Activated CD8-positive, alpha-beta T cell treated with anti-CD3 and anti-CD28 coated beads, Interleukin-2, amount 10 ng/mL, durations not matched to agents 7 days and 5 days (primary cell): ENCODE results near the gene KRTAP10-6. TPM values are rescaled to one million over a fixed set of nuclear protein-coding genes. Genes with fewer than 3 reads are reported as not detected.
A peak's percentile ranks its signal among the peaks of the same experiment; 100 is the strongest.
"Not testable (repeated sequence)": the region's sequence is repeated elsewhere in the genome, so short reads cannot be mapped to it uniquely, and the experiment has no call there.

Experiments
- ATAC-seq: fragments of 150-1000 bp; cut with Tn5 transposase; one replicate; pipeline ENCODE4 v1.10.0; 2021; ENCODE audit warnings: moderate library complexity
- CTCF ChIA-PET: fragments of 350-600 bp; sonication (Branson Sonifier 250); formaldehyde crosslinking; loops from one replicate; lab custom pipeline; 2021; ENCODE audit warnings: antibody characterized with exemption; lab: Charles Lee
- POLR2A ChIA-PET: fragments of 350-600 bp; sonication (Branson Sonifier 250); formaldehyde crosslinking; loops from one replicate; lab custom pipeline; 2021; ENCODE audit warnings: antibody characterized with exemption; lab: Charles Lee
- DNase-seq: peaks from one replicate; pipeline ENCODE4 v3.0.0-alpha.2; 2020
- H3K27ac Mint-ChIP-seq: one replicate; pipeline ENCODE4 v1.8.0; 2021; ENCODE audit warnings: mild to moderate bottlenecking, mixed read lengths
- H3K27me3 Mint-ChIP-seq: one replicate; pipeline ENCODE4 v1.8.0; 2021; ENCODE audit warnings: low read depth, mixed read lengths
- H3K36me3 Mint-ChIP-seq: one replicate; pipeline ENCODE4 v1.8.0; 2021; ENCODE audit warnings: low read depth, mixed read lengths
- H3K4me1 Mint-ChIP-seq: one replicate; pipeline ENCODE4 v1.8.0; 2021; ENCODE audit warnings: low read depth, mixed read lengths
- H3K4me3 Mint-ChIP-seq: one replicate; pipeline ENCODE4 v1.8.0; 2021; ENCODE audit warnings: mild to moderate bottlenecking, mixed read lengths
- H3K9me3 Mint-ChIP-seq: one replicate; pipeline ENCODE4 v1.8.0; 2022; ENCODE audit warnings: mixed read lengths; ENCODE audit not compliant: insufficient read depth
- total RNA-seq, 2 experiments: library from RNA; stranded (reverse); gene quantifications; one replicate each; pipeline ENCODE4 v1.2.3, GENCODE V29; 2021

The KRTAP10-6 gene, protein sequence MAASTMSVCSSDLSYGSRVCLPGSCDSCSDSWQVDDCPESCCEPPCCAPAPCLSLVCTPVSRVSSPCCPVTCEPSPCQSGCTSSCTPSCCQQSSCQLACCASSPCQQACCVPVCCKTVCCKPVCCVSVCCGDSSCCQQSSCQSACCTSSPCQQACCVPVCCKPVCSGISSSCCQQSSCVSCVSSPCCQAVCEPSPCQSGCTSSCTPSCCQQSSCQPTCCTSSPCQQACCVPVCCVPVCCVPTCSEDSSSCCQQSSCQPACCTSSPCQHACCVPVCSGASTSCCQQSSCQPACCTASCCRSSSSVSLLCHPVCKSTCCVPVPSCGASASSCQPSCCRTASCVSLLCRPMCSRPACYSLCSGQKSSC
- not detected for total RNA-seq

DNA sequence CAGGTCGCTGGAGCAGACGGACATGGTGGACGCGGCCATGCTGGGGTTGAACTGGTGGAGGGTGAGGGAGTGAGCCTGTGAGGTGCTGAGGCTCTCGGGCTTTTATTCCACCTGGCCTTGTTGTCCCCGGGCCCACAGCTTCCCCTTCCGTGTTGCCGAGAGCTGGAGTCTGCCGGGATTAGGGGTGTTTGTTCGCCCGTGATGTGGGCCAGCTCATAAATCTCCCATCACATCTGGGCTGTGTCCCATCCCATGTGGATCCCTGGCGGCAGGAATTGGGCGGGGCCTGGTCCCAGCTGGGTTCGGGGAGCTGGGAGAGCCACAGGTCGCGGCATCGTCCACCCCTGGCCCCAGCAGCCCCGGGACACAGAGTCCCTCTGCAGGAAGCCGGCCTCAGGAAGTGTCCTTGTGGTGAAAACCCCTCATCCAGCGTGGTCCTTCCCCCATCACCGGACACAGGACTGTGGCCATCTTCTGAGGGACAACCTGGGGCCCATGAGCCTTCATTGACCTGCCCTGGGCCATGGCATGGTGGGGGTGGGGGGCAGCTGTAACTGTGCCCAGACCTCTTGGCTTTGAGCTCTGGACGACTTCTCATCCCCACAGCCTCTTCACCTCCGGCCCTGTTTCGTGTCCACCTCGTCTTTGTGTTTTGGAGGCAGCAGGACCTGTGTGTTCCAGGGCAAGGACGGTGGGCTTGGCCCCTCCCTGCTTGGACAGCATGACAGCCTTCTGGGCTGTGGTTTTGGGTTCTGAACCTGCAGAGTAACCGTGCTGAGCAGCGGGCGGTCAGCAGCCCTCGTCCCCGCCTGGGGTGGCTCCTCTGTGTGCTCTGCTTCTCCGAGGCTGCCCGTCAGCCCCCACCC, at the start of gene KRTAP10-6:
TSS of gene KRTAP10-6 (minus strand) at position 60 of the 866 bp plus-strand sequence. CDS start at position 39, 21 bp downstream.
- POLR2A ChIA-PET: no interaction called here
- no peak within 1 kb of the TSS for H3K4me3 Mint-ChIP-seq
- no peak for DNase-seq
- no peaks in the 10 kb centered on the region for H3K36me3 Mint-ChIP-seq
- no peak for ATAC-seq
- H3K9me3 Mint-ChIP-seq: no peaks in the 10 kb centered on the region
- CTCF ChIA-PET: no interaction called here
- H3K4me1 Mint-ChIP-seq: peaks cover 2% of the 10 kb centered on the region
- H3K27ac Mint-ChIP-seq: no peak within 1 kb of the TSS
- H3K27me3 Mint-ChIP-seq: peaks cover 6% of the 10 kb centered on the region

DNA sequence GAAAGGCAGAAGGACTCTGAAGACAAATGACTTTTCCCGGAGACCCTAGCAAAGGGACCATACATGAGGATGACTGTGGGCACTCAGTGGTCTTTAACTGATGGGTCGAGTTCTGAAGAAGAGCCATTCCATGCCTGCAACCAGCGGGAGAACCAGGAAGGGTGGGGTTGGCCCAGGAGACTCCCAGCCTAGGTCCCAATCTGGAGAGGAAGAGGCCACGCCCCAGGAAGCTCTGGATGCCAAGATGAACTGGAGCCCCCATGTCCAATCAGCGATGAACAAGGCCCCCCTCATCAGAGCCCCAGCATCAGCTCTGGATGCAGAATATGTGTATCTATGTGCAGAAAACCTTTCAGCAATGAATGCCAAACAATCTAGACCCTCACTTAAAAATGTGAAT, 48.5 kb upstream of the KRTAP10-6 start:
- no peak for ATAC-seq
- Mint-ChIP-seq H3K4me3 (no peak overlapping the region), H3K36me3 (peaks cover 8% of the 10 kb centered on the region), H3K27me3 (peaks cover 5% of the 10 kb centered on the region), H3K4me1 (no peaks in the 10 kb centered on the region), H3K9me3 (peaks cover 50% of the 10 kb centered on the region), H3K27ac (no peak overlapping the region)
- DNase-seq: peak; percentile 7
- POLR2A ChIA-PET: interaction anchor here (0.6 kb wide), 1 partner anchor 10 kb away, joined by 3 read pairs; no protein-coding TSS in a partner anchor
- CTCF ChIA-PET: no interaction called here

- Mint-ChIP-seq H3K4me3 (no peak overlapping the region), H3K27ac (no peak overlapping the region), H3K4me1 (no peaks in the 10 kb centered on the region), H3K27me3 (peaks cover 11% of the 10 kb centered on the region), H3K36me3 (peaks cover 2% of the 10 kb centered on the region), H3K9me3 (peaks cover 44% of the 10 kb centered on the region)
- DNase-seq: no peak
- no peak for ATAC-seq
- ChIA-PET POLR2A (interaction anchor here (0.6 kb wide), 1 partner anchor 48 kb away, joined by 3 read pairs; no protein-coding TSS in a partner anchor), CTCF (no interaction called here)
Measured at GRCh38 chr21:44639331-44639655, 47.0 kb upstream of the KRTAP10-6 start.

DNA sequence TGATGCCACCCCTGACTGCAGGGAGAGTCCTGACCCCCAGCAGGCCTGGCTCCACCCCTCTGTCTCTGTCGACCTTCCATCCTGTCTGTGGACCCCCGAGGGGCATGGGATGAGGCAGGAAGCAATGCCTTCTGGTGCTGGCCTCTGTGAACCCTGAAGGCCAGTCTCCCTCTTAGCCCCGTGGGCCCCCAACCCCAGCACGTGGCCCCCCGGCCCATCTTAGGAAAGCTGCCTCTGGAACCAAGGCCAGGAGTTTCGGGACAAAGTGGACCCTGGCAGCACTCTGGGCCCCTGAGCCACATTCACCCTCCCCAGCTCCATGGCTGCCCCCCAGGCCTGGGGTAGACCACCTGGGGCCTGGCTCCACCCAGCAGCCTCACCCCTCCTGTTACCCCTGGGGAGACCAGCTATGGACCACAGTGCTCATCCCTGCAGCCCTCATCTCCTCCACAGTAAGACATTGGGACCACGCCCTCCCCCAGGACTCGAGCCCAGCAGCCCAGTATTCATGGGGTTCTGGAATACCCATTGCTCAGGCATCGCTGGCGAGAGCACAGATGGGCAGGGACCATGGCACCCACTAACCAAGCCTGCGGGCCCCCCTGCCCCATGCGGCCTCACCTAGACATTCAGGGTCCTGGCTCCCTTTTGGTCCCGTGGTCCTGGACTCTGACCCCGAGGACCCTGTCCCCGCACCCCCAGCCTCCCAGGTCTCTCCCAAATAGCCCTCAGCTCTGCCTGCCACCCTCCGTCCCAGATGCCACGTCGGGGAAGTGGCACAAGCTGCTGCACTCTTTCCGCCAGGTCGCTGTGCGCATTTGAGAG, 46.4 kb upstream of the KRTAP10-6 start:
- Mint-ChIP-seq H3K9me3 (peaks cover 45% of the 10 kb centered on the region), H3K27me3 (peaks cover 13% of the 10 kb centered on the region)
- CTCF ChIA-PET, H3K36me3 Mint-ChIP-seq, H3K27ac Mint-ChIP-seq, H3K4me1 Mint-ChIP-seq, H3K4me3 Mint-ChIP-seq, ATAC-seq: not testable (repeated sequence)
- POLR2A ChIA-PET: interaction anchor here (0.6 kb wide), 1 partner anchor 48 kb away, joined by 3 read pairs; no protein-coding TSS in a partner anchor
- DNase-seq: peak; percentile 13

- DNase-seq, H3K4me1 Mint-ChIP-seq, POLR2A ChIA-PET, H3K36me3 Mint-ChIP-seq, ATAC-seq, H3K4me3 Mint-ChIP-seq, H3K27ac Mint-ChIP-seq, CTCF ChIA-PET: not testable (repeated sequence)
- Mint-ChIP-seq H3K9me3 (peaks cover 45% of the 10 kb centered on the region), H3K27me3 (peaks cover 15% of the 10 kb centered on the region)
Measured at GRCh38 chr21:44637851-44638348, 45.6 kb upstream of the KRTAP10-6 start.

- Mint-ChIP-seq H3K4me3 (no peak within 1 kb of the TSS), H3K9me3 (peaks cover 44% of the 10 kb centered on the region), H3K27me3 (peaks cover 15% of the 10 kb centered on the region), H3K27ac (no peak within 1 kb of the TSS), H3K4me1 (no peaks in the 10 kb centered on the region), H3K36me3 (peaks cover 4% of the 10 kb centered on the region)
- no peak for ATAC-seq
- CTCF ChIA-PET: no interaction called here
- POLR2A ChIA-PET: no interaction called here
- DNase-seq: no peak
Measured at GRCh38 chr21:44637018-44637850, 44.9 kb upstream of the KRTAP10-6 start, which contains the start of gene KRTAP10-10. Gene KRTAP10-10 (plus strand): TSS chr21:44637356. CDS start chr21:44637418, 62 bp downstream.

DNA sequence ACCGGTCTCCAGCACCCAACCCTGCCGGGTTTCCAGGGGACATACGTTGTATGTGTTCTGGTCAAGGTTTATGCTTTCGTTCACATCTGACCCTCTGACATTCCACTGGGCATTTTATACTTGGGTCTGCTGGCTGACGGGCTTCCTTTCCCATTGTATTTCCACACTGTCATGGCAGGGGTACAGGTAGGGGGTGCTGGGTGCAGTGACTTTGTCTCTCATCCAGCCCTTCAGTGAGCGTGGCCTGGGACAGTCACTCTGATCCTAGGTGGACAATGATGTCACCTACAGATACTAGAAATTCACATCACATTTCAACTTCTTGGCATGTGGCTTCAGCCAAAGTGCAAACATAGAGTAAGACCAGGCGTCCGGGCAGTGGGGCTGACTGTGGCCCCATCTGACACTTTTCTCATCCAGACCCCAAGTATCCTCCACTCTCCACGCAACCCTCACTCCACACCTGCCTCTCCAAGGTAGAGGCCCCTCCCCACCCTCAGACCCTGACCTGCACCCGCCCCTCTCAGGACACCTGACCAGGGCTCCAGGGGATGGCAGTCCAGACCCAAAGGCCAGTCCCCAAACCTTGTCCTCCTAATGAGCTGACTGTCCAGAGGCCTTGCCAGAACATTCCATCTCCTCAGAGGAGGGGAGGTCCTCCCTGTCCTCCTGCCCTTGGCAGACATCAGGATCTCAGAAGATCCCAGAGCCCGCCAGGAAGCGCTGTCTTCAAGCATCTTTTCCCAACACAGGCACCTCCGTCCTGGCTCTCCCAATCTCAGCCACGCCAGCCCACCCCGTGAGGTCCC, 44.1 kb upstream of the KRTAP10-6 start:
- CTCF ChIA-PET: no interaction called here

GRCh38 chr21:44632067-44632466, 39.8 kb upstream of the KRTAP10-6 start:
- ATAC-seq (no peak), DNase-seq (no peak)
- POLR2A ChIA-PET: no interaction called here
- H3K27ac Mint-ChIP-seq: no peak overlapping the region
- H3K4me3 Mint-ChIP-seq: no peak overlapping the region
- peaks cover 44% of the 10 kb centered on the region for H3K9me3 Mint-ChIP-seq
- CTCF ChIA-PET: no interaction called here
- peaks cover 23% of the 10 kb centered on the region for H3K36me3 Mint-ChIP-seq
- peaks cover 9% of the 10 kb centered on the region for H3K27me3 Mint-ChIP-seq
- H3K4me1 Mint-ChIP-seq: peaks cover 14% of the 10 kb centered on the region

More for the DNA sequence above, 44.1 kb upstream of the KRTAP10-6 start:
- DNase-seq: no peak
- POLR2A ChIA-PET: no interaction called here
- H3K27ac Mint-ChIP-seq: no peak overlapping the region
- ATAC-seq: no peak
- no peaks in the 10 kb centered on the region for H3K4me1 Mint-ChIP-seq
- peaks cover 45% of the 10 kb centered on the region for H3K9me3 Mint-ChIP-seq
- peaks cover 8% of the 10 kb centered on the region for H3K36me3 Mint-ChIP-seq
- H3K27me3 Mint-ChIP-seq: peaks cover 12% of the 10 kb centered on the region
- H3K4me3 Mint-ChIP-seq: no peak overlapping the region

- Mint-ChIP-seq H3K27ac (peak overlapping the region; percentile 23), H3K4me1 (peaks cover 15% of the 10 kb centered on the region), H3K4me3 (no peak overlapping the region), H3K27me3 (peaks cover 9% of the 10 kb centered on the region), H3K36me3 (peaks cover 23% of the 10 kb centered on the region), H3K9me3 (peaks cover 44% of the 10 kb centered on the region)
- CTCF ChIA-PET: no interaction called here
- POLR2A ChIA-PET: interaction anchor here (0.7 kb wide), 1 partner anchor 10 kb away, joined by 3 read pairs; no protein-coding TSS in a partner anchor
- ATAC-seq: no peak
- DNase-seq: no peak
Measured at GRCh38 chr21:44630440-44630839, 38.1 kb upstream of the KRTAP10-6 start.

- no peak for ATAC-seq
- no peak overlapping the region for H3K27ac Mint-ChIP-seq
- H3K9me3 Mint-ChIP-seq: peaks cover 47% of the 10 kb centered on the region
- H3K36me3 Mint-ChIP-seq: peaks cover 29% of the 10 kb centered on the region
- CTCF ChIA-PET: no interaction called here
- POLR2A ChIA-PET: no interaction called here
- no peak for DNase-seq
- no peak overlapping the region for H3K4me3 Mint-ChIP-seq
- H3K27me3 Mint-ChIP-seq: peaks cover 6% of the 10 kb centered on the region
- H3K4me1 Mint-ChIP-seq: peaks cover 15% of the 10 kb centered on the region
Measured at GRCh38 chr21:44628707-44629391, 36.5 kb upstream of the KRTAP10-6 start.
